8988T (cell line): ENCODE measurements around the gene FBXO46.
A peak's percentile ranks its signal among the peaks of the same experiment; 100 is the strongest.

ENCODE experiments used
- DNase-seq: peaks from one replicate; pipeline ENCODE4 v3.0.0; 2011

The FBXO46 gene

DNA sequence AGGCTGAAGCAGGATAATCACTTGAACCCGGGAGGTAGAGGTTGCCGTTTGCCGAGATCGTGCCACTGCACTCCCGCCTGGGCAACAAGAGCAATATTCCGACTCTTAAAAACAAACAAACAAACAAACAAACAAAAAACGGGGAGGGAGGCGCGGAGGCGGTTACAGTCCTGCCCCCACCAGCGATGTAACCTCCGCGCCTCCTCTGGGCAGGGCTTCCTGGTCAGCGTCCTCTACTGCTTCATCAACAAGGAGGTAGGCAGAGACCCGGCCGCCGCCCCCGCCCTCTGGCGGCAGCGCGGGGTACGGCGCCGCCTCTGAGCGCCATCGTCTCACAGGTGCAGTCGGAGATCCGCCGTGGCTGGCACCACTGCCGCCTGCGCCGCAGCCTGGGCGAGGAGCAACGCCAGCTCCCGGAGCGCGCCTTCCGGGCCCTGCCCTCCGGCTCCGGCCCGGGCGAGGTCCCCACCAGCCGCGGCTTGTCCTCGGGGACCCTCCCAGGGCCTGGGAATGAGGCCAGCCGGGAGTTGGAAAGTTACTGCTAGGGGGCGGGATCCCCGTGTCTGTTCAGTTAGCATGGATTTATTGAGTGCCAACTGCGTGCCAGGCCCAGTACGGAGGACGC, 49.2 kb downstream of the FBXO46 start:
- DNase-seq = peak; percentile 62

DNA sequence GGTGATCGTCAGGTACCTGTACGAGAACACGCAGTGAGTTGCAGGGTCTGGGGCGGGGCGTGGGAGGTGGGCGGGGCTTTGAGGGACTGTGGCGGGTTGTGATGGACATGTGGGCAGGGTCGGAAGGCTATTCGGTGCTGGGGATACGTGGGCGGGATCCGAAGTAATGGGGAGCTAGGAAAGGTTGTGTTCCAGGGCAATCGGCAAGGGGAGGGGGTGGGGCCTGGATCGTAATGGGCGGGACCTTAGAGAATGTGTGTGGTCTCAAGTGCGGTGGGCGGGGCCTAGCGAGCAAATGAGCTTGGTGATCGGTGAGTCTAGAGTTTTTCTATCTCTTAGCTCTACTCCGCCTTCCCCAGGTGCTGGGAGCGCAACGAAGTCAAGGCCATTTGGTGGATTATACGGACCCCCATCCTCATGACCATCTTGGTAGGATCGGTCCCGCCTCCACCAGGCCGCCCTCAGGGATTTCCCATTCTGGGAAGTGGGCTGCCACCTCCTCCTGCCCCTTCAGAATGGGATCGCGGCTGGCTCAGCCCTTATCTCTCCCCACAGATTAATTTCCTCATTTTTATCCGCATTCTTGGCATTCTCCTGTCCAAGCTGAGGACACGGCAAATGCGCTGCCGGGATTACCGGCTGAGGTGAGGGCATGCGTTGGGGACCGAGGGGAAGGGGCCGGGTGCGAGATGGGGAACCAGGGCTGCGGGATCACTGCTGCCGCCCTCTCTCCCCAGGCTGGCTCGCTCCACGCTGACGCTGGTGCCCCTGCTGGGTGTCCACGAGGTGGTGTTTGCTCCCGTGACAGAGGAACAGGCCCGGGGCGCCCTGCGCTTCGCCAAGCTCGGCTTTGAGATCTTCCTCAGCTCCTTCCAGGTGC, 53.1 kb downstream of the FBXO46 start:
- DNase-seq = peak; percentile 84

GRCh38 chr19:45676851-45677263, 53.8 kb downstream of the FBXO46 start:
- DNase-seq = no peak

DNA sequence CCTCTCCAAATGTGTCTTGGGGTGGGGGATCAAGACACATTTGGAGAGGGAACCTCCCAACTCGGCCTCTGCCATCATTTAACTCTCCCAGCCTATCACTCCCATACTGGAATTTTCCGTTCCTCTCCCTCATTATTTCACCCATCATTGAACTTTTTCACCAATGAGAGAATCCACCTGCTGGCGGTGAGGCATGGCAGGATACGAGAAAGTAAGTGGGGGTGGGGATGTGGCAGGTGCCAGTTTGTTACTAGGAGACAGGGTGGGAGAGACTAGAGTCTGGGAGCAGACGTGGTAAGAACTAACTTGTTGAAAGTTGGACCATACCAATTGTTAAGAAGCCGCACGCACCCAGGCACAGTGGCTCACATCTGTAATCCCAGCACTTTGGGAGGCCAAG, 55.8 kb downstream of the FBXO46 start:
- no peak for DNase-seq

- DNase-seq = peak; percentile 83
Measured at GRCh38 chr19:45670670-45671453, 59.8 kb downstream of the FBXO46 start.

DNA sequence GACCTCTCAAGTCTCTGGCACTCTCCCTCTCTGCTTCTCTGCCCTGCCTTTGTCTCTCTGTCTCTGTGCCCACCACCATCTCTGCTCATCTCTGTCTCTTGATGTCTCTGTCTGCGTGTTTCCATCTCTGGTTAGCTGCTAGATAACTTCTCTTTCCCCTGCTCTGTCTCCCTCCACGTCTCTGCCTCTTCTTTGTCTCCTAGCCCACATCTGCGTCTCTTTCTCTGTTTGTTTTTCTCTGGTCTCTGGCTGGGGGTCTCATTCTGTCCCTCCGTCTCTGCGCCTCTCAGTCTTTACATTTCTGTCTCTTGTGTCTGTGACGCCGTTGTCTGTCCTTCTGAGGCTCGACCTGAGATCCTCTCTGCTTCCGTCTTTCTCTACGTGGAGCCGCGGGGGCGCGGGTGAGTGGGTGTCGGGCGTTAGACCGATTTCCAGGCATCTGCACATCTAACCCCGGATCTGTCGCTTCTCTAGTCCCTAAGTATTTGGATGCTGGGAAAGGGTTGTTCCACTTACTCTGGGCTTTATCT, 62.3 kb downstream of the FBXO46 start:
- no peak for DNase-seq

DNA sequence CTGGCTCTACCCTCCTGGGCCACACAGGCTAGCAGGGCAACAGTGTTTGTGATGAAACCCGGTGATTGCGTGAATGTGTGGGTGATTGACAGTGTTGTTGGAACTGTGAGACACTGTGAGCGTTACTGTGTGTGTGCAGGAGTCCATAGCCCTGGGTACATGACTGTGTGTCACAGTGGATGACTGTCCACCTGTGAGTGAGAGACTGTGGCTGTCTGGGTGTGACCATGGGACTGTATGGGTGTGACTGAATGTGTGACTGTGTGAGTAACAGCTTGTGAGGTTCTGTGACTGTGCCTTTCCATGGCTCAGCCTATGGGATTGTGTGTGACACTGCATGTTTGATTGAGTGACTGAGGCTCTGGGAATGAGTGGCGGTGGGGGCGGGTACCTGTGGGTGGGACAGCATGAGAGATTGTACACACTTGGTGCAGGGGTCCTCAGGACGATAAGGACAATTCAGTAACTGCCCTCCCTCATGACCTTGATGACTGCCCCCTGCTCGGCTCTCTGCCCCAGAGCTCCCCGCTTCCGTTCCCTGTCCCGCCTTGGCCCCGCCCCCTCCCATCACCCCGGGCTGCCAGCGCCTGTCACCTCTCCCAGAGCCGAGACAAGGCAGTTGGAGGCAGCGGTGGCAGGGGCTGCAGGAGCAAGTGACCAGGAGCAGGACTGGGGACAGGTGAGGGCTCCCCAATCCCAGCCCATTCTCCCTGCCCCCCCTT, 62.9 kb downstream of the FBXO46 start, which contains the start of gene GIPR:
Gene GIPR, plus strand, starts transcription at position 602 of the 722 bp plus-strand sequence. CDS start 1,300 bp downstream, outside the sequence.
- no peak for DNase-seq

DNA sequence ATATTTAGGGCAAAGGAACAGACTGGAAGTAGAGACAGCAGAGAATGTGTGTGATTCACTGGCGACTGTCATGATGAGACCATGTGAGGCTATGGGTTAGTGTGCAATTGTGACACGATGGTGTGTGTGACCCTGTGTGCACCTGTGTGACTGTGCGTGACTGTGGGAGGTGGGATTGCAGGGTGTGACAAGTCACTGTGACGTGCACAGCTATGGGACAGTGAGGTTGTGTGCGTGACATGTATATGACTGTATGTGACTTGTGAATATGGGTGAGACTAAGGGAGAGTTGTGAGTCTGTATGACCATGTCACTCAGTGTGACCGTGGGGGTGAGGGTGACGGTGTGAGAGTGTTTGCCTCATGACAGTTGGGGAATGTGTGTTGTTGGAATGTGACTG, 66.1 kb downstream of the FBXO46 start:
- no peak for DNase-seq

DNA sequence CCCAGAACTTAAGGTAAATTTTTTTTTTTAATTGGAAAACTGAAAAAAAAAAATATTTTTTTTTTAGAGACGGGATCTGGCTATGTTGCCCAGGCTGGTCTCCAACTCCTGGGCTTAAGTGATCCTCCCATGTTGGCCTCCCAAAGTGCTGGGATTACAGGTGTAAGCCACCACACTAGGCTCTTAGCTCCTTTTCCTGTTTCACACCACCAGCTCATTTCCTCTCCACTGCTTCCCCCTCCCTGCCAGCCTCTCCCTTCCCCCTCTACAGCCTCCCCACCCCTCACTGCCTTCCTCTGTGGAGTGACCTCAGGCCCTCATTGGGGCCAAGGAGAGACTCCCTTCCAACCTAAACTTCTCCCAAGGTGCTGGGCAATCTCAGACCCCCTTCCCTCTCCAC, 66.9 kb downstream of the FBXO46 start:
- DNase-seq = no peak

- no peak for DNase-seq
Measured at GRCh38 chr19:45660636-45661035, 70.1 kb downstream of the FBXO46 start.
